IMR-90 (cell line): Measurements from ENCODE around the gene TSR1. TPM values are rescaled to one million over a fixed set of nuclear protein-coding genes. Genes with fewer than 3 reads are reported as not detected.

Source experiments
- ATAC-seq: fragments of 200-7000 bp; cut with Tn5 transposase; 2 replicates; pipeline ENCODE4 v1.9.1; 2020; ENCODE audit warnings: low read depth, mild to moderate bottlenecking, moderate library complexity
- BruUV-seq: library from RNA; stranded (reverse); fragments of 400-500 nt; replicated peaks from 2 replicates; lab custom pipeline; 2021; lab: Mats Ljungman, UMichigan
- CTCF ChIA-PET: fragments of 300-600 bp; formaldehyde crosslinking; extraction: SDS; loops from one replicate; lab custom pipeline; 2021; ENCODE audit warnings: antibody characterized with exemption; lab: Yijun Ruan, JAX
- POLR2A ChIA-PET: fragments of 300-600 bp; sonication (Branson Sonifier 250); formaldehyde crosslinking; loops from one replicate; lab custom pipeline; 2022; ENCODE audit warnings: antibody characterized with exemption; ENCODE audit not compliant: unreplicated experiment; lab: Charles Lee
- DNase-seq: peaks from one replicate; pipeline ENCODE4 v3.0.0; 2013
- H2AFZ ChIP-seq: replicated peaks from 2 replicates; pipeline ENCODE3; 2013; ENCODE audit warnings: low read length, mild to moderate bottlenecking; ENCODE audit not compliant: poor library complexity
- H2AK5ac ChIP-seq: 2 replicates; pipeline ENCODE4 v1.6.1; 2013; ENCODE audit warnings: low read depth, low read length, inconsistent platforms
- H2AK9ac ChIP-seq: replicated peaks from 2 replicates; pipeline ENCODE3; 2013; ENCODE audit warnings: mild to moderate bottlenecking, low read depth, low read length, moderate library complexity; ENCODE audit not compliant: poor library complexity
- H2BK120ac ChIP-seq: 2 replicates; pipeline ENCODE4 v1.6.1; 2013; ENCODE audit warnings: low read depth, low read length, inconsistent platforms
- H2BK15ac ChIP-seq: 3 replicates; pipeline ENCODE4 v1.6.1; 2013; ENCODE audit warnings: low read depth, low read length, inconsistent platforms
- H2BK20ac ChIP-seq: 2 replicates; pipeline ENCODE4 v1.6.1; 2013; ENCODE audit warnings: low read depth, mild to moderate bottlenecking, inconsistent platforms, low read length, moderate library complexity
- H2BK5ac ChIP-seq: 2 replicates; pipeline ENCODE4 v1.6.1; 2013; ENCODE audit warnings: mild to moderate bottlenecking, low read depth, low read length, inconsistent platforms; ENCODE audit not compliant: poor library complexity, severe bottlenecking
- H3K14ac ChIP-seq: replicated peaks from 2 replicates; pipeline ENCODE4 v1.6.1; 2013; ENCODE audit warnings: low read depth, low read length, inconsistent platforms
- H3K18ac ChIP-seq: 2 replicates; pipeline ENCODE4 v1.6.1; 2013; ENCODE audit warnings: low read depth, low read length, control low read depth
- H3K23ac ChIP-seq: 2 replicates; pipeline ENCODE4 v1.6.1; 2013; ENCODE audit warnings: low read depth, low read length, inconsistent platforms
- H3K27ac ChIP-seq: 2 replicates; pipeline ENCODE4 v1.5.1; 2013; ENCODE audit warnings: mild to moderate bottlenecking, control low read depth, low read length; ENCODE audit not compliant: insufficient read depth
- H3K27me3 ChIP-seq: 2 replicates; pipeline ENCODE4 v1.6.1; 2013; ENCODE audit warnings: low read length; ENCODE audit not compliant: control insufficient read depth, insufficient read depth
- H3K36me3 ChIP-seq: 2 replicates; pipeline ENCODE4 v1.6.1; 2013; ENCODE audit warnings: low read length, mixed read lengths; ENCODE audit not compliant: control insufficient read depth, insufficient read depth
- H3K4ac ChIP-seq: 2 replicates; pipeline ENCODE4 v1.6.1; 2013; ENCODE audit warnings: low read depth, low read length, inconsistent platforms
- H3K4me1 ChIP-seq: 2 replicates; pipeline ENCODE4 v1.6.1; 2013; ENCODE audit warnings: low read length, mixed read lengths; ENCODE audit not compliant: control insufficient read depth, insufficient read depth
- H3K4me2 ChIP-seq: 2 replicates; pipeline ENCODE4 v1.6.1; 2013; ENCODE audit warnings: low read depth, mild to moderate bottlenecking, control low read depth, low read length, moderate library complexity
- H3K4me3 ChIP-seq: 2 replicates; pipeline ENCODE4 v1.5.1; 2013; ENCODE audit warnings: low read depth, mild to moderate bottlenecking, control low read depth, low read length, moderate library complexity; ENCODE audit not compliant: insufficient read depth
- H3K56ac ChIP-seq: 2 replicates; pipeline ENCODE4 v1.6.1; 2013; ENCODE audit warnings: low read length, inconsistent platforms; ENCODE audit not compliant: insufficient read depth; ENCODE audit errors: extremely low read depth
- H3K79me1 ChIP-seq, 2 experiments: 2 replicates each; pipeline ENCODE4 v1.6.1; 2013; ENCODE audit warnings: low read length in 2 of 2, inconsistent platforms in 1 of 2, low read depth in 1 of 2
- H3K9ac ChIP-seq: 2 replicates; pipeline ENCODE4 v1.6.1; 2013; ENCODE audit warnings: low read depth, low read length, control low read depth
- H3K9me1 ChIP-seq: 2 replicates; pipeline ENCODE4 v1.6.1; 2013; ENCODE audit warnings: low read length, inconsistent platforms; ENCODE audit not compliant: insufficient read depth
- H3K9me3 ChIP-seq: 2 replicates; pipeline ENCODE4 v1.6.1; 2013; ENCODE audit warnings: low read length; ENCODE audit not compliant: control insufficient read depth, insufficient read depth
- H4K20me1 ChIP-seq: 2 replicates; pipeline ENCODE4 v1.6.1; 2013; ENCODE audit warnings: low read length, inconsistent platforms; ENCODE audit not compliant: insufficient read depth
- H4K5ac ChIP-seq: 2 replicates; pipeline ENCODE4 v1.6.1; 2013; ENCODE audit warnings: mild to moderate bottlenecking, low read depth, low read length, control low read depth
- H4K8ac ChIP-seq, 2 experiments: 2 replicates each; pipeline ENCODE4 v1.6.1; 2013; ENCODE audit warnings: low read depth in 2 of 2, low read length in 2 of 2, control low read depth in 1 of 2, inconsistent platforms in 1 of 2
- H4K91ac ChIP-seq: 2 replicates; pipeline ENCODE4 v1.6.1; 2013; ENCODE audit warnings: low read depth, low read length, inconsistent platforms; ENCODE audit not compliant: insufficient read depth
- BHLHE40 ChIP-seq: fragments of 150-350 bp; IDR thresholded peaks from 2 replicates; pipeline ENCODE4 v1.6.1; 2016; ENCODE audit warnings: mild to moderate bottlenecking, low read depth, low read length
- CEBPB ChIP-seq: IDR thresholded peaks from 2 replicates; pipeline ENCODE4 v1.6.1; 2012; ENCODE audit warnings: low read depth, low read length, improper control_type of control experiment
- CHD1 ChIP-seq: IDR thresholded peaks from 2 replicates; pipeline ENCODE4 v1.6.1; 2012; ENCODE audit warnings: low read depth, low read length, improper control_type of control experiment
- CTCF ChIP-seq: conservative IDR thresholded peaks from 2 replicates; pipeline ENCODE4 v1.5.1; 2012; ENCODE audit warnings: mild to moderate bottlenecking, low read depth, low read length, improper control_type of control experiment
- ELK1 ChIP-seq: fragments of 150-350 bp; IDR thresholded peaks from 2 replicates; pipeline ENCODE4 v1.6.1; 2016; ENCODE audit warnings: low read depth, mild to moderate bottlenecking, low read length, moderate library complexity, borderline replicate concordance
- FOS ChIP-seq: fragments of 150-350 bp; IDR thresholded peaks from 2 replicates; pipeline ENCODE4 v1.6.1; 2016; ENCODE audit warnings: low read depth, low read length
- MAFK ChIP-seq: IDR thresholded peaks from 2 replicates; pipeline ENCODE4 v1.6.1; 2012; ENCODE audit warnings: low read depth, low read length, improper control_type of control experiment
- MXI1 ChIP-seq: IDR thresholded peaks from 2 replicates; pipeline ENCODE4 v1.6.1; 2012; ENCODE audit warnings: low read depth, mild to moderate bottlenecking, low read length, moderate library complexity, borderline replicate concordance
- NFE2L2 ChIP-seq: fragments of 150-350 bp; IDR thresholded peaks from 2 replicates; pipeline ENCODE4 v1.6.1; 2016; ENCODE audit warnings: low read depth, mild to moderate bottlenecking, low read length
- POLR2A ChIP-seq: IDR thresholded peaks from 2 replicates; pipeline ENCODE4 v1.6.1; 2012; ENCODE audit warnings: mild to moderate bottlenecking, low read depth, low read length
- RAD21 ChIP-seq: IDR thresholded peaks from 2 replicates; pipeline ENCODE4 v1.6.1; 2012; ENCODE audit warnings: low read length, improper control_type of control experiment
- RCOR1 ChIP-seq: IDR thresholded peaks from 2 replicates; pipeline ENCODE4 v1.6.1; 2012; ENCODE audit warnings: mild to moderate bottlenecking, low read length, improper control_type of control experiment; ENCODE audit not compliant: insufficient replicate concordance
- RFX5 ChIP-seq: IDR thresholded peaks from 2 replicates; pipeline ENCODE4 v1.8.0; 2012; ENCODE audit warnings: low read depth, mild to moderate bottlenecking, low read length, moderate library complexity
- SMC3 ChIP-seq: fragments of 150-350 bp; IDR thresholded peaks from 2 replicates; pipeline ENCODE4 v1.6.1; 2016; ENCODE audit warnings: low read depth, mild to moderate bottlenecking, antibody characterized with exemption, low read length, moderate library complexity
- WGBS, 2 experiments: methylation state at CpG; one replicate each; pipeline versions ENCODE4 v1.1.5 to v1.1.7; 2013; ENCODE audit warnings: missing lambda C conversion rate in 2 of 2; ENCODE audit not compliant: insufficient read length in 1 of 2; ENCODE audit errors: extremely low coverage in 2 of 2; 5-methylcytosine and 5-hydroxymethylcytosine counted together
- dilution Hi-C: fragments of 300-500 bp; cut with HindIII; formaldehyde crosslinking; loops from one replicate; pipeline ENCODE4 v1.14.3; 2018; ENCODE audit warnings: low sequenced_read_pairs; ENCODE audit not compliant: unreplicated experiment
- in situ Hi-C: fragments of 300-500 bp; cut with MboI; formaldehyde crosslinking; loops from 3 replicates; pipeline ENCODE4 v1.14.3; 2019; ENCODE audit warnings: low sequenced_read_pairs, inconsistent platforms, mixed read lengths
- intact Hi-C: fragments of 100-400 bp; cut with micrococcal nuclease; formaldehyde crosslinking; loops from 2 replicates; pipeline ENCODE4 v1.10.0; 2022
- polyA plus RNA-seq, 3 experiments: library from polyadenylated mRNA; depleted of rRNA; stranded (reverse); fragments of >200 nt; gene quantifications; 2 replicates each; pipeline ENCODE4 v1.2.3, GENCODE V29; 2012; ENCODE audit warnings: low replicate concordance in 1 of 3
- total RNA-seq: library from RNA; depleted of rRNA; stranded (reverse); fragments of >200 nt; gene quantifications from 2 replicates; pipeline ENCODE4 v1.2.3, GENCODE V29; 2012

Gene TSR1
- total and polyA plus RNA-seq, 2 of the 4 experiments (the other 2 are of a cell fraction): 22.6 to 72.6 TPM

- peaks cover 10 to 37% of the 10 kb centered on the region in 2 experiments; a peak in 3 of 4 replicates for H3K79me1 ChIP-seq
- H4K20me1 ChIP-seq: peaks cover 26% of the 10 kb centered on the region
- H3K14ac ChIP-seq: peak overlapping the region; percentile 16; the same call in 1 of the 2 replicates
- H2BK120ac ChIP-seq: no peak overlapping the region
- H3K9ac ChIP-seq: no peak overlapping the region
- ChIA-PET CTCF (interaction anchor here (1.4 kb wide), 1 partner anchor 12 kb away, joined by 4 read pairs; the partner anchor contains the start of gene TSR1), POLR2A (interaction anchor here (0.6 to 1.0 kb wide), 2 partner anchors 9 to 176 kb away, joined by 4 to 12 read pairs; no protein-coding TSS in a partner anchor)
- no peaks in the 10 kb centered on the region for H3K9me3 ChIP-seq
- H2BK5ac ChIP-seq: no peak overlapping the region
- peak overlapping the region; percentile 5 for H2AK9ac ChIP-seq
- peak; percentile 96 for ATAC-seq
- H3K4me3 ChIP-seq: no peak overlapping the region
- peaks cover 13% of the 10 kb centered on the region for H3K9me1 ChIP-seq
- no peak overlapping the region for H4K5ac ChIP-seq
- peaks cover 9% of the 10 kb centered on the region for H3K4me1 ChIP-seq
- 0% methylated on average over 1 of the region's 11 CpGs; no CpG with 5 or more reads in 1 of the 2 experiments for WGBS, 2 experiments
- no peaks in the 10 kb centered on the region for H3K27me3 ChIP-seq
- no peak overlapping the region for H2BK15ac ChIP-seq
- H3K36me3 ChIP-seq: peaks cover 17% of the 10 kb centered on the region
- 0 out of 2 replicates have a peak overlapping the region, but pooled peaks have one; percentile 29 for H3K4ac ChIP-seq
- dilution Hi-C loops (no loop called here), in situ Hi-C loops (no loop called here), intact Hi-C loops (no loop called here)
- H2AFZ ChIP-seq: peak overlapping the region; percentile 72
- H3K56ac ChIP-seq: no peak overlapping the region
- BruUV-seq: no TSS peak
- H2BK20ac ChIP-seq: no peak overlapping the region
- peak overlapping the region; percentile 29; the same call in 1 of the 2 replicates for H3K4me2 ChIP-seq
- H4K91ac ChIP-seq: no peak overlapping the region
- peak overlapping the region; percentile 4; the same call in 1 of the 2 replicates for H3K27ac ChIP-seq
- no peak overlapping the region; the same call in 1 of the 2 replicates for H3K18ac ChIP-seq
- H3K23ac ChIP-seq: peak overlapping the region; percentile 51; the same call in 1 of the 2 replicates
- peak; percentile 91 for DNase-seq
- peak overlapping the region; percentile 70; the same call in 1 of the 2 replicates for H2AK5ac ChIP-seq
- H4K8ac ChIP-seq: no peak overlapping the region; a peak in 1 of 4 replicates
- no peak for TF ChIP-seq POLR2A
- TF ChIP-seq NFE2L2: no peak
- no peak for TF ChIP-seq FOS
- TF ChIP-seq ELK1: no peak
- peak; percentile 93 for TF ChIP-seq RFX5
- no peak for TF ChIP-seq SMC3
- TF ChIP-seq MAFK: no peak
- TF ChIP-seq CTCF: no peak
- peak; percentile 27; the same call in 1 of the 2 replicates for TF ChIP-seq BHLHE40
- TF ChIP-seq RAD21: no peak
- peak; percentile 90 for TF ChIP-seq CEBPB
- TF ChIP-seq MXI1: 0 out of 2 replicates have a peak, but pooled peaks have one; percentile 25
- TF ChIP-seq CHD1: no peak
- peak; percentile 37 for TF ChIP-seq RCOR1
These were observed 11.8 kb upstream of the TSR1 start for GRCh38 chr17:2347805-2348685.
